Stimulated activated CD8-positive, alpha-beta memory T cell treated with anti-CD3 and anti-CD28 coated beads, Interleukin-7, amount 100 ng/mL, for 24 hours (primary cell): ENCODE results near the gene BPIFB6.

Experiments
- DNase-seq: peaks from one replicate; pipeline ENCODE4 v3.0.0-alpha.2; 2020; ENCODE audit warnings: low read depth

Gene BPIFB6

GRCh38 chr20:33086052-33086722 is 54.7 kb downstream of the BPIFB6 start:
- DNase-seq = no peak

- DNase-seq = no peak
Measured at GRCh38 chr20:33091147-33091546, 59.7 kb downstream of the BPIFB6 start.

- DNase-seq = no peak
Measured at GRCh38 chr20:33091693-33092092, 60.2 kb downstream of the BPIFB6 start.

DNA sequence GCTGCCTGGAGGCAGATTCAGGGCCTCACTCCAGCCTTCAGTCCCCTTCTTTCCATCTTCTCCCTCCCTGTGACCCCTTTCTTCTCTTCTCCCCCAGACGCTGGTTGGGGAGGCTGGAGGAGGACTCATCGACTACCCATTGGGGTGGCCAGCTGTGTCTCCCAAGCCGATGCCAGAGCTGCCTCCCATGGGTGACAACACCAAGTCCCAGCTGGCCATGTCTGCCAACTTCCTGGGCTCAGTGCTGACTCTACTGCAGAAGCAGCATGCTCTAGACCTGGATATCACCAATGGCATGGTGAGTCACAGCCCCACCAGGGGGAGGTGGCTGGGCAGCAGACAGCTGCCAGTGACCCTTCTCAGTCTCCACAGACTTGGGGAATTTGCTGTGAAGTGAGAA is 60.9 kb downstream of the BPIFB6 start:
- DNase-seq = no peak

GRCh38 chr20:33093074-33093473 is 61.6 kb downstream of the BPIFB6 start:
- DNase-seq = no peak

DNA sequence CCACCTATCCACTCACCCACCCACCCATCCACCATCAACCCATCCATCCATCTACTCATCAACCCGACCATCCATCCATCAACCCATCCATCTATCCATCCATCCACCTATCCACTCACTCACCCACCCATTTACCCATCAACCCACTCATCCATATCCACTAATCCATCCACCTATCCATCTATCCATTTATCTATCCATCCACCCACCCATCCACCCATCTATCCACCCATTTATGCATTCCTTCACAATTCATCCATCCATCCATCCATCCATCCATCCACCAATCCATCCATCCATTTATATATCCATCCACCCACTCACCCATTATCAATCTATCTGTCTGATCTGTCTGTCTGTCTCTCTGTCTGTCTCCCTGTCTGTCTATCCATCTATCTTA is 62.1 kb downstream of the BPIFB6 start:
- no peak for DNase-seq
